ENCODE data around the gene RGS7.

- no peak for TF ChIP-seq EZH2 (IDR thresholded peaks at IDR 0.05; ENCODE audit: insufficient read depth, poor library complexity, severe bottlenecking)
- no peak for TF ChIP-seq EZH2phosphoT487 (IDR thresholded peaks at IDR 0.05; ENCODE audit: insufficient read depth, low read depth)
These were observed 468.8 kb downstream of the RGS7 start for GRCh38 chr1:240888039-240888786.

Measured in GM23248 (cell line).